COLO668 (cell line): ENCODE measurements around the gene TRO.

ENCODE experiments used
- DNase-seq: peaks from one replicate; lab custom pipeline; 2025; ENCODE audit not compliant: unreplicated experiment; lab: John Stamatoyannopoulos, UW

Gene TRO, protein sequence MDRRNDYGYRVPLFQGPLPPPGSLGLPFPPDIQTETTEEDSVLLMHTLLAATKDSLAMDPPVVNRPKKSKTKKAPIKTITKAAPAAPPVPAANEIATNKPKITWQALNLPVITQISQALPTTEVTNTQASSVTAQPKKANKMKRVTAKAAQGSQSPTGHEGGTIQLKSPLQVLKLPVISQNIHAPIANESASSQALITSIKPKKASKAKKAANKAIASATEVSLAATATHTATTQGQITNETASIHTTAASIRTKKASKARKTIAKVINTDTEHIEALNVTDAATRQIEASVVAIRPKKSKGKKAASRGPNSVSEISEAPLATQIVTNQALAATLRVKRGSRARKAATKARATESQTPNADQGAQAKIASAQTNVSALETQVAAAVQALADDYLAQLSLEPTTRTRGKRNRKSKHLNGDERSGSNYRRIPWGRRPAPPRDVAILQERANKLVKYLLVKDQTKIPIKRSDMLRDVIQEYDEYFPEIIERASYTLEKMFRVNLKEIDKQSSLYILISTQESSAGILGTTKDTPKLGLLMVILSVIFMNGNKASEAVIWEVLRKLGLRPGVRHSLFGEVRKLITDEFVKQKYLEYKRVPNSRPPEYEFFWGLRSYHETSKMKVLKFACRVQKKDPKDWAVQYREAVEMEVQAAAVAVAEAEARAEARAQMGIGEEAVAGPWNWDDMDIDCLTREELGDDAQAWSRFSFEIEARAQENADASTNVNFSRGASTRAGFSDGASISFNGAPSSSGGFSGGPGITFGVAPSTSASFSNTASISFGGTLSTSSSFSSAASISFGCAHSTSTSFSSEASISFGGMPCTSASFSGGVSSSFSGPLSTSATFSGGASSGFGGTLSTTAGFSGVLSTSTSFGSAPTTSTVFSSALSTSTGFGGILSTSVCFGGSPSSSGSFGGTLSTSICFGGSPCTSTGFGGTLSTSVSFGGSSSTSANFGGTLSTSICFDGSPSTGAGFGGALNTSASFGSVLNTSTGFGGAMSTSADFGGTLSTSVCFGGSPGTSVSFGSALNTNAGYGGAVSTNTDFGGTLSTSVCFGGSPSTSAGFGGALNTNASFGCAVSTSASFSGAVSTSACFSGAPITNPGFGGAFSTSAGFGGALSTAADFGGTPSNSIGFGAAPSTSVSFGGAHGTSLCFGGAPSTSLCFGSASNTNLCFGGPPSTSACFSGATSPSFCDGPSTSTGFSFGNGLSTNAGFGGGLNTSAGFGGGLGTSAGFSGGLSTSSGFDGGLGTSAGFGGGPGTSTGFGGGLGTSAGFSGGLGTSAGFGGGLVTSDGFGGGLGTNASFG (N-terminal part only)

DNA sequence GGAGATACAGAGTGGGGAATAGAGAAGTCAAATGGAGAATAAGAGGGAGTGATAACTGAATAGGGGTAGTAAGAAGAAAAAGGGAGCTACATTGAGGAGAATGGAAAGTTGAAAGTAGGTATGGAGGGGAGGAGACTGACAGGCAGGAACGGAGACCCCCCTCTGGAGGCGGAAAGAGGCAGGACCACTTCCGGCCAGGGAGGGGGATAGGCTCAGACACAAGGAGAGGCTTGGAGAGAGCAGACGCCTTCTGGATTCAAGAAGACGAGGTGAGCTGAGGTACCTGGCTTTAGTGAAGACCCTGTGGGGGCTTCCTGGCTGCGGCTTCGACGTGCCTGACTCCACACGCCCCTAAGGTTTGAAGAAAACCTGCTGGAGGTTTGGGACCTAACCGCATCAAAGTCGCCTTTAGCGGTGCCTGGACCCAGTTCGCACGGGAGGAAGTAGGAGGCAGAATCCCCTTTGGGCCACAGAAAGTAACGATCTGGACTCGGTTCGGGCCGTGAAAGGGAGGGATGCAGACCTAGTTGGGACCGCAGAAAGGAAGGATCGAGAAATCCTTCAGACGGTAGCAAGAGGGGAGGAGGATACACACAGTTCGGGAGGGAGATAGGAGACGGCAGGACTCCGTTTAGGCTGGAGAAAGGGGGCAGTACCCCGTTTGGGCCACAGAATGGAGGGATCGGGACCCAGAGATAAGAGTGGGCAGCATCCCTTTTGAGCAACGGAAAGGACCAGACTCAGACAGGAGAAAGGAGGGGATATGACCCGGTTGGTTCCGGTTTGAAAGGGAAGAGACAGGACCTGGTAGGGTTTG is at the start of gene TRO:
Gene TRO (plus strand): TSS at position 215 of the 817 bp plus-strand sequence. CDS start 1,423 bp downstream, outside the sequence.
- DNase-seq = no peak

DNA sequence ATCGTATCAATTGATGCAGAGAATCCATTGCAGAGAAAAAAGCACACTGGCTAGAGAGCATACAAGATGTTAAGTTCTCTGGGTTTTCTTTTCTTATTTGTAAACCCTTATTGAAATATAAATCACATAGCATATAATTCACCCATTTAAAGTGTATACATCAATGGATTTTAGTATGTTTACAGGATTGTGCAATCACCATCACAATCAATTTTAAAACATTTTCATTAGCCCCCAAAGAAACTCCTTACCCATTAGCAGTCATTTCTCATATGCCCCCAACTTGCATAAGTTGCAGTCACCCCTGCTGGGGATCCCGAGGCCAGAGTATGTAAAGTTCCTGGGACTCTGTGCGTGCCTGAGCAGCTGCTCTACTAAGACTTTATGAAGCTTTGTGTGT is 34.9 kb upstream of the TRO start:
- DNase-seq = no peak

DNA sequence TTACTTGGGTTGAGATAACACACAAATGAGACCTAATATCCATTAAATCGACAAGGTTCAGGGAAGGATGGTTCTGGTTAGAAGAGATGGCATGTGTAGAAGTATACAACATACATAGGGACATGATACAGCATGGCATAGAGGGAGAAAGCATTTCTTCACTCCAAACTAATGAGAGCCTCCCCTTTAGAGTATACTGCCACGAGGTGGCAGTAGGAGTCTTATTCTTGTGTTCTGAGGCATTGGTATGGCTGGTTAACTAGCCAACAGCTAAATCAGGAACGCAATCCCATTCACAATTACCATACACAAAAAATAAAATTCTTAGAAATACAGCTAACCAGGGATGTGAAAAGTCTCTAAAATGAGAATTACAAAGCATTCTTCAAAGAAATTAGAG is 29.1 kb upstream of the TRO start:
- DNase-seq = peak; percentile 20

DNA sequence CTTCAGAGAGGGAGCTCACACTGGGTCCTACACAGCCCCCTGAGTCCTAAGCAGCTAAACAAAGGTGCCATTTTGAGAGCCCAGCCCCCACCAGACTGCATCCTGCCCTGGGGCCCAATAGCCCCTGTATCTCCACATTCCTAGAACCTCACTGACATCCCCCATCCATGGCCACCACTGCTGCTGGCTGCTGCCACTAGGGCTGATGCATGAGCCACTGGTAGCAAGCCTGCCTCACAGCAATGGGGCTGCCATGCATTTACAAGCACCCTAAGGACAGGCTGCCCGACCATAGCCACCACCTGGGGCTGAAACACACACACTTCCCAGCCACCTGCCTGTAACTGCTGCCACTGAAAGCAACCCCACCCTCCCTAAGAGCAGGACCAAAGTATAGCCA is 26.5 kb upstream of the TRO start:
- no peak for DNase-seq

DNA sequence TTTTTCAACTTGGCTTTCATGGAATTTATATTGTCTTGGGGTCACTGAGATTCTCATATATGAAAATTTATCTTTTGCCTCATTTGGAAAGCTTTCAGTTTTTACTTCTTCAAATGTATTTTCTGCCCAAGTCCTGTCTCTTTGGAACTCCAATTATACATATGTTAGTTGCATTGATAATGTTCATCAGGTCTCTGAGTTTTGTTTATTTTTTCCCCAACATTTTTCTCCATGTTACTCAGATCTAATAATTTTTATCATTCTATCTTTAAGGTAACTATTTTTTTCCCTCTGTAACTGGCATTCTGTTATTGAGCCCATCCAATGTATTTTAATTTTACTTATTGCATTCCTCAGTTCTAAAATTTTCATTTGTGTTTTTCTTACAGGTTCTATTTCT is 10.7 kb upstream of the TRO start:
- DNase-seq = no peak

DNA sequence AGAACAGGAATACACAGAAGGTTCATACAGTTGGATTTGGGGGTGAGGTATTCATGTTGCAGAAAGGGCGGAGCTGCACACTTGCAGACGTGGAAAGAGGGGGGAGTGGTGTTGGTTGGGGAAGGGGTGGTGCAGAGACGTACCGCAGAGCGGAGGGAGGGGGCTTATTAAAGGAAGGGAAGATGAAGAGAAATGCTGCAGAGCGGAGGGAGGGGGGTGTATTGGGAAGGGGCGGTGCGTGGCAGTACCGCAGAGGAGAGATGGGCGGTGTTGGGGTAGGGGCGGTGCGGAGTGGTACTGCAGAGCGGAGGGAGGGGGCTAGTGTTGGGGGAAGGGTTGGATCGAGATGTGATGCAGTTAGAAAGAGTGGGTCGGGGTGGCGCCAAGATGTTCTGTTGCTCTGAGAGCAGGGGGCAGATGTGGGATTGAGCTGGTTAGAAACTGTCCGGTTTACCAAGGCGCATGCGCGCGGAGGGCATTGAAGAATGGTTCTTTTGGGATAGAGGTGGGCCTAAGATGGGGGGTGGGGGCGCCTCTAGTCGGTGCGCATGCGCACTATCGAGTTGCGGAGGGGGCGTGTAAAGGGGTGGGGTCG is 900 bp downstream of the TRO start:
- no peak for DNase-seq

DNA sequence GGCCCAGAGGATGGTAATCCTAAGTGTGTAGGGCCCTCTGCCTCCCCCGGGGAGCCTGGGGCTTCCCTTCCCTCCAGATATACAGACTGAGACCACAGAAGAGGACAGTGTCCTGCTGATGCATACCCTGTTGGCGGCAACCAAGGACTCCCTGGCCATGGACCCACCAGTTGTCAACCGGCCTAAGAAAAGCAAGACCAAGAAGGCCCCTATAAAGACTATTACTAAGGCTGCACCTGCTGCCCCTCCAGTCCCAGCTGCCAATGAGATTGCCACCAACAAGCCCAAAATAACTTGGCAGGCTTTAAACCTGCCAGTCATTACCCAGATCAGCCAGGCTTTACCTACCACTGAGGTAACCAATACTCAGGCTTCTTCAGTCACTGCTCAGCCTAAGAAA is 1.9 kb downstream of the TRO start:
- DNase-seq = no peak

DNA sequence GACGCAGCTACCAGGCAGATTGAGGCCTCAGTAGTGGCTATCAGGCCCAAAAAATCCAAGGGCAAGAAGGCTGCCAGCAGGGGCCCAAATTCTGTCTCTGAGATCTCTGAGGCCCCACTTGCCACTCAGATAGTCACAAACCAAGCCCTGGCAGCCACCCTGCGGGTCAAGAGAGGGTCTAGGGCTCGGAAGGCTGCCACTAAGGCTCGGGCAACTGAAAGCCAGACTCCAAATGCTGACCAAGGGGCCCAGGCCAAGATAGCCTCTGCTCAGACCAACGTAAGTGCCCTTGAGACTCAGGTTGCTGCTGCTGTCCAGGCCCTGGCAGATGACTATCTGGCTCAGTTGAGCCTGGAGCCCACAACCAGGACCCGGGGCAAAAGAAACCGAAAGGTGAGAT is 2.8 kb downstream of the TRO start:
- DNase-seq = no peak

DNA sequence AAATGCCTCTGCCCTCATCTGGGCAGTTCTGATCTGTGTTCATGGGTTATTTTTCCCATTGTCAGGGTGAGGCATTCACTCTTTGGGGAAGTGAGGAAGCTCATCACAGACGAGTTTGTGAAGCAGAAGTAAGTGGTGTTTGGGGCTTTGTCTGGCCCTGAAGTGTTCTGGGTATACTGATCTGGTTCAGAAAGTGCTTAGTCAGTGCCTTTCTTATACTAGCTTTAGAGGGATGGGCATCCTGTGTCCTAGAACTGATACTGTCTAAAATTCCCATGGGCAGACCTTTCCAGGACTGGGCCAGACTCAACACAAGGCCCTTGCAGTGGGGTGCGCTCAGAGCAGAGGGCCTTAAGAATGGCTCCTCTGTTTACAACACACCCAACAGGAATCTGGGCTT is 6.4 kb downstream of the TRO start:
- no peak for DNase-seq

DNA sequence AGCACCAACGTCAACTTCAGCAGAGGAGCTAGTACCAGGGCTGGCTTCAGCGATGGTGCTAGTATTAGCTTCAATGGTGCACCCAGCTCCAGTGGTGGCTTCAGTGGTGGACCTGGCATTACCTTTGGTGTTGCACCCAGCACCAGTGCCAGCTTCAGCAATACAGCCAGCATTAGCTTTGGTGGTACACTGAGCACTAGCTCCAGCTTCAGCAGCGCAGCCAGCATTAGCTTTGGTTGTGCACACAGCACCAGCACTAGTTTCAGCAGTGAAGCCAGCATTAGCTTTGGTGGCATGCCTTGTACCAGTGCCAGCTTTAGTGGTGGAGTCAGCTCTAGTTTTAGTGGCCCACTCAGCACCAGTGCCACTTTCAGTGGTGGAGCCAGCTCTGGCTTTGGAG is 8.3 kb downstream of the TRO start:
- DNase-seq = no peak

DNA sequence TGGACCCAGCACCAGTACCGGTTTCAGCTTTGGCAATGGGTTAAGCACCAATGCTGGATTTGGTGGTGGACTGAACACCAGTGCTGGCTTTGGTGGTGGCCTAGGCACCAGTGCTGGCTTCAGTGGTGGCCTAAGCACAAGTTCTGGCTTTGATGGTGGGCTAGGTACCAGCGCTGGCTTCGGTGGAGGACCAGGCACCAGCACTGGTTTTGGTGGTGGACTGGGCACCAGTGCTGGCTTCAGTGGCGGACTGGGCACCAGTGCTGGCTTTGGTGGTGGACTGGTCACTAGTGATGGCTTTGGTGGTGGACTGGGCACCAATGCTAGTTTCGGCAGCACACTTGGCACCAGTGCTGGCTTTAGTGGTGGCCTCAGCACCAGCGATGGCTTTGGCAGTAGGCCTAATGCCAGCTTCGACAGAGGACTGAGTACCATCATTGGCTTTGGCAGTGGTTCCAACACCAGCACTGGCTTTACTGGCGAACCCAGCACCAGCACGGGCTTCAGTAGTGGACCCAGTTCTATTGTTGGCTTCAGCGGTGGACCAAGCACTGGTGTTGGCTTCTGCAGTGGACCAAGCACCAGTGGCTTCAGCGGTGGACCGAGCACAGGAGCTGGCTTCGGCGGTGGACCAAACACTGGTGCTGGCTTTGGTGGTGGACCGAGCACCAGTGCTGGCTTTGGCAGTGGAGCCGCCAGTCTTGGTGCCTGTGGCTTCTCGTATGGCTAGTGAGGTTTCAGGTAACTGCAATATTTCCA is 9.8 kb downstream of the TRO start:
- DNase-seq = no peak

DNA sequence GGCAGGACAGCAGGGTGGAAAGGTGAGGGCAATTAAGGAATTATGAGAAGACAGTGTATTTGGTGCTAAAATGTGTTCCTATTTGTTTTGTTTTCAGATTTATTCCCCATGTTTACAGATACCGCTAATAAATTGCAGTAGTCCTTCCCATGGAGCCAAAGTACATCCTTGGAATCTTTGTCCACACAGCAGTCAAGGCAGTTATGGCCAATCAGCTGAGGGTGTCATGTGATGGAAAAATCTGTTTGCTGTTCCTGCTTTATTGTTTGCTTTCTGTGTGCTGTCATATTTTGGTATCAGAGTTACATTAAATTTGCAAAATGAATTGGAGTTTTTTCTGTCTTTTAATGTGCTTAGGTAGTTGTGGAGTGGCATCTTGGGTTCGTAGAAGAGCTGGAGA is 10.5 kb downstream of the TRO start:
- no peak for DNase-seq

DNA sequence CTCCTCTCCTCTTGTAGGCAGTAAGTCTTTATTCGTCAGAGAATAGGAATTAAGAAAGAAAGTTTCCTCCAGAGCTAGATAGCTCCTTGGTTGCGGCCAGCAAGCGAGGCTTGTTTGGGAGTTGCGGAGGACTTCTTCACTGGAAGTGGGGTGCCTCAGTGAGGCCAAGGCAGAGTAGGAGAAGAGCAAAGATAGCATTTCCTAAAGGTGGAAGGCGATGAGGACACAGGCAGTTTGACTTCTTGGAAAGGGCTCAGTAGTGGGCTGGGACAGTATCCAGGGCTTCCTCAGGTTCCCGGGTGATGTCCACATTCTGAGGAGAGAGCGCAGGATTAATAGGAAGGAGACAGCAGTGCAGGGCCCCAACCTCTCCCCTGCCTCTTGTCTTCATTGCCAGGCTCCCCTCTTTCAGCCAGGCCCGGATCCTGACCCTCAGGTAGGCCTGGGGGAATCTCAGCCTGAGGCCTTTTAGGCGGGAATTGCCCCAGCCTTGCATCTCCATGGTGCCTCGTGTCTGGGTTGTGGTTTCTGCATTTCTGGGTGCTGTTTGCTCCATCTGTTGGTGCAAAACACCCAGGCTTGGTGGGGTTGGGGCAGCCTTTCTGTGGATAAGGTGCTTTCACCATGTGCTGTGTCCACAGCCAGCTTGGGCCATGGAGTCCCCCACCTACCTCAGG is 12.7 kb downstream of the TRO start:
- DNase-seq = no peak

DNA sequence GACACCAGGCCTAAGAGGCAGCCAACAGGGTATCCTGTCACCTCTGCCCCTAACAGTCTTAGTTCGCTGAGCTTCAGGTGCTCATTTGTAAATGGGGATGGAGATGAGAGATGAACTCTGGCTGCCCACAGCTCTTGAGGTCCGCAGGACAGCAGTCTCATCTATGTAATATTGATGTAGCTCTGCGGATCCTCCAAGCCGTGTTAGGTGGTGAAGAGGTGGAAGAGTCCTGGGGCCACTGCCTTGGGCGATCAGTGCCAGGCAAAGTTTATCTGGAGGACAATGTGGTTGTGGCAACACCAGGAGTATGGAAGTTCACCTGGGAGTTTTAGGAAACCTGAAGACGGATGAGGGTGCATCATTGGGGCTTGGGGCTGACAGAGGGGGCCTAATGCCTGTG is 13.4 kb downstream of the TRO start:
- no peak for DNase-seq

DNA sequence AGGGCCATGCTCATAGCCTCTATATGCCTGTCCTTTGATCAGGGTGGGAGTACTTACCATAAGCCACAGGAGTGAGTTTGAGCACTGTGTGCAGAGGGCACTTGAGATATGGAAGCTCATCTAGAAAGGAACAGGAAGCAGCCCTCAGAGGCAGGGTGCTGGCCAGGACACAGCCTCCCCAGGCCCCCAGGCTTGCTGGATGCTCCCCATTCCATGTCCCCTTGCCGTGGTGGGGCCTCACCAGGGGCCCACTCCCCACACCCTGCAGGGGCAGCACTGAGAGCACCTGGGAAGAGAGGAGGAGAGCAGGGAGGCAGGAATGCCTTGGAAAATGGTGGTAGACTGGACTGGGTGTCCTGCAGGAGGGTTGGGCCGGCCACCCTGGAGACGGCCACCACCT is 14.3 kb downstream of the TRO start:
- no peak for DNase-seq

DNA sequence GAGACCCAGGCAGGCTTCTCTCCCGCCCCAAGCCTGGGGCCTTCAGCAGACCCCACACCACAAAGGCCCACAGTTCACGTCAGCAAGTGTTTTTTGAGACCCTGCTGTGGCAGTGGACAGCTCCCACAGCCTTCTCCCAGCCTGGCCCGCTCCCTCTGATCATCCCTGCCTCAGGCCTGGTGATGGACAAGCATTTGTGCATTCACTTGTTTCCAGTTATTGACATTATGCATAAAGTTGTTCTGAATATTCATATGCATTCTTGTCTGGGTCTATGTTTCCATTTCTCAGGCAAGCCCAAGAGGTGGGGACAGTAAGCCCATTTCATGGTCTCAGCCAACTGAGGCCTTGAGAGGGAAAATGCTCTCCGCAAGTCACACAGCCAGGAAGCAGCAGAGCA is 14.7 kb downstream of the TRO start:
- no peak for DNase-seq

DNA sequence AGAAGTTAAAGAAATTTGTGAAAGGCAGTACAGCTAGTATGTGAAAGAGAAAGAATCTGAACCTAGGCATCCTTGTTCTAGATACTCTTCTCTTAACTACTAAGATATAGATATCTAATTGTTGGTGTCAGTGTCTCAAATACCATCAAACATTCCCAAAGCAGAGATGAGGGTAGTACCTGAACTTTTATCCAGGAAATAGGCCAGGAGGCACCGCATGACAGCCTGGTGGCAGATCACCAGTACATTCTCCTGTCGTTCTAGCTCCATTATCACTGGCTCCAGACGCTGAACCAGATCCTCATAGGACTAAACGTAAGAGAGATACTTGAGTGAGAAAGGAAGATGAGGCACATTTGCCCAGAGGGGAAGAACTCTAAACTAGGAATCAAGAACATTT is 16.8 kb downstream of the TRO start:
- DNase-seq = no peak

DNA sequence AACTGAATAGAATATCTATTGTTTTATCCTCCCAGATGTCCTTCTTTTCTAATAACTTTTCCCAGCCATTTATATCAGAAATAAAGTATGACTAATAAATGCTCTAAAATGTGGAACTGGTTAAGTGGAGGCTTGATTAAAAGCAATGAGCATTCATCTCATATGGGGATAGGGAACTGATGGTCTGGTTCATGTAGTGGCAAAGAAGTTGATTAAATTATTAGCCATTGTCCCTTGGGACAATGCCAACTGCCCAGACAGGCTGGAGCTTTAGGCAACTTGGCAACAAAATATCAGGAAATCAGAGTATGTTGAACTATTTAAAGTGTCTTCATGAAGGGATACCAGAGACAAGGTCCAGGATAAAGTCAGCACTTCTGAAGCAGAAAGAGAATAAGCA is 24.2 kb downstream of the TRO start:
- no peak for DNase-seq

DNA sequence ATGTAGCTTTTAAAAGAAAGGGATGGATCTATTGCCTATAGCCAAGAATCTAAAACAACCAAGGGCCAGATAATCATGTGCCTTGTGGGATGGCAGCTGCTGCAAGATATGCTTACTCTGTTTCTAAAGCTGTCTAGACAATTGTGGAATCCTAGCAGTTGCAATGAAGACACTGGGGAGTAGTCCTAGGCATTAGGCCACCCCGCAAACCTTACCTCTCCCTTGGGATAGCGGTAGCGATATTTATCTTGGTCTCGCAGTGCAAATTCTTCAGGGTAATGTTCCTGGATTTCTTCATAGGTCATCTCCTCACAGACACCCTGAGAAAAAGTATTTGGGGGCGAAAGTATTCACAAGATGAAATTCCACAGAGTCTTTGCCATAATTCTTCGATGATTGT is 24.6 kb downstream of the TRO start:
- DNase-seq = no peak
